HG03442 (cell line): ENCODE measurements around the gene MFAP4.

Source experiments
- ATAC-seq: cut with Tn5 transposase; IDR thresholded peaks from one replicate; pipeline ENCODE4 v1.9.1; 2021; ENCODE audit warnings: mild to moderate bottlenecking, moderate library complexity; ENCODE audit not compliant: unreplicated experiment

MFAP4 gene

DNA sequence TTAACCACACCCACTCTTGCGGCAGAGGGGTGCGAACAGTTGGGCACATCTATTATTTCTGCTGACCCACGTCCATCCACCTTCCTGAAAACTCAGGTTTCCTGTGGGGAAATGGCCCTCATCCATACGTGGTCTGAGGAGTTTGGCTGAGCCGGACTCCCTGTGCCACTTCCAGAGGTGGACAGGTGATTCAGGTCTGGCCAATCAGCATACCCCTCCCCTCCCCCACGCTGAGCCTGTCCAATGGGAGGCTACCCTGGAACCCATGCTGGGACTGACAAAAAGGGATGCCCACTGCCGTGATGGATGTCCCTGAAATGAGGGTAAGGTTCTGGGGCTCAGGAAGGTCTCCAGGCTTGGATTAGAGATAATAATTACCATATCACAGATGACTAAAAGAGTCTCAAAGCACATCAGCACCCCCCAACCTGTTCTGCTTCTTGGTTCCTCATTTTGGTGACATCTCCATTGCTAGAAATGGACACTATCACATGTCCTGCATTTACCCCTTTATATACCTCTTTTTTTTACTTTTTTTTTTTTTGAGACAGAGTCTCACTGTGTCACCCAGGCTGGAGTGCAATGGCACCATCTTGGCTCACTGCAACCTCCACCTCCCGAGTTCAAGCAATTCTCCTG is 14.0 kb downstream of the MFAP4 start:
- ATAC-seq: no peak

DNA sequence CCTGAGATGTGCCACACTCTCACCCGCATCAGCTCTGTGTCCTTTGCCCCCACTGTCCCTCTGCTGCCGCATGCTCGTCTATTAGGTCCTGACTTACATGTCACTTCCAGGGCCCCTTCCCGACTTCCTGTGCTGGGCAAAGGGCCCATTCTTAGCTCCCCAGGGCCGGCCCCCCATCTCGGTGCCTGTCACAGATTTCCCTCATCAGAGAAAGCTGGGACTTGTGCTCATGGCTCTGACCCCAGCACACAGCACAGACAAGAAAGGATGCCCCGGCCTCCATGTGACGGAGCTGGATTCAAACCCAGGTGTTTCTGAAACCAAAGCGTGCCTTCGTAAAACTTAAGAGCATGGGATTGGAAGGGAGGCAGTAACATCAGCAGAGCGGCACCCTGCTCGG is 14.6 kb downstream of the MFAP4 start:
- no peak for ATAC-seq

DNA sequence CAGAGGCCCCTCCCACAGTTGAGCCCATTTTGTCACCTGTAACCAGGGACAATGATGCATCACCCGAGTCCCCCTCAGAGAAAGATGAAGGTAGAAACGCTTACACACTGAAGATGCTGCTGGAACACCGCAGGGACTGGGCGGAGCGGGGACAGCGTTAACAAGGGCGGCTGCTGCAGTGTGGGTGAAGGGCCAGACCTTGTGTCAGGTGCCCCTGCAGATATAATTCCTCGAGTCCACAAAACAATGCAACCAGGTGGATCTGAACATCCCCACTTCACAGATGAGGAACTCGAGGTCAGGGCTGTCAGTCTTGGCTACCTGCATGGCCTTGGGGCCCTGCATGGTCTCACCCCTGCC is 15.0 kb downstream of the MFAP4 start:
- no peak for ATAC-seq

DNA sequence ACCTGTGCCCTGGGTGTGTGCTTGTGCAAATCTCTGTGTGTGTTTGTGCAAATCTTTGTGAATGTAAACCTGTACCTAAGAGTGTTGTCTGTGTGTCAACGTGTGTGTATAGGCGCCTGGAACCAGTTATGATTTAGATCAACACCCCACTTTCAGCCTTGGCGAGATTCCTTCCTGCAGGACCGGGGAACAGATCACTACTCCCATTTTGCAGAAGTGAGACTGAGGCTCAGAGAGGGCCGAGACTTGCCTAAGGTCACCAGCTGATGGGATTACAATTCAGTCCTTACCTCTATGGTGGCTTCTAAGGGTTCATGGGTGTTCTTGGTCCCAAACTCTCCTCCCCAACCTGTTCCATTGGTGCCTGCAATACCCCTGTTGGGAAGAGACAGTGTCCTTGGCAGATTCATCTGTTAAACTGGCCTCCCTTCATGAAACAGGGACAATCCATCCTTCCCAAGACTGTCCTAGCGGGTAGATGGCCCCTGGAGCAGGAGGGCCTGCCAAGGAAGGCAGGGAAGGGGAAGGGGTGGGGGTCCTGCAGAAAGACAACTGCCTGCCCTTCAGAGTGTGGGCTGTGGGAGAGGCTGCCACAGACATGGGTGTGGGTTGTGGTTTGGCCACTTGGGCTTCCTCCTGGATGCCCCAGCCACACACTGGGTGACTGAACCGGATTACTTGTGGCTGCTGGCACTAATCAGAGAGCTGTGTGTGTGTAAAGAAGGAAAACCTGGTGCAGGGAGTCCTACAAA is 15.6 kb downstream of the MFAP4 start:
- no peak for ATAC-seq

DNA sequence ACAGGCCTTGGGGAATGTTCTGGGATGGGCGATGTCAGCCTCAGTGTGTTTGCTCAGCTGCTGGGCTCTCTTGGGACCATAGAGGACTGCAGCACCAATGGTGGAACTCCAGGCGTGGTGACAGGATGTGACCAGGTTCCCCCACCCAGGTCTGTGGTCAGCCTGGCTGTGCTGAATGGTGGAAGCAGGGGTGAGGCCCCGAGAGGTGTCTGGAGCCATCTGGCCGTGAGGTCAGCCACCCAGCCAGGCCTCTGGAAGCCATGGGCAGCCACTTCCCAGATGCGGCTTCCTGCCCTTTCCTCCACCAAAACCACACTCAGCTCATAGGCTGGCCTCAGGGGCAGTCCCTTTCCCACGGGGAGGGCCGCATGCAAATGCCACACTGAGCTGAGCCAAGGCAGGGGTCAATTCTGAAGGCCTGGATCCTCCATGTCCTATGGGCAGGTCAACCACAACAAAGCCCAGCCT is 16.5 kb downstream of the MFAP4 start:
- ATAC-seq: no peak

DNA sequence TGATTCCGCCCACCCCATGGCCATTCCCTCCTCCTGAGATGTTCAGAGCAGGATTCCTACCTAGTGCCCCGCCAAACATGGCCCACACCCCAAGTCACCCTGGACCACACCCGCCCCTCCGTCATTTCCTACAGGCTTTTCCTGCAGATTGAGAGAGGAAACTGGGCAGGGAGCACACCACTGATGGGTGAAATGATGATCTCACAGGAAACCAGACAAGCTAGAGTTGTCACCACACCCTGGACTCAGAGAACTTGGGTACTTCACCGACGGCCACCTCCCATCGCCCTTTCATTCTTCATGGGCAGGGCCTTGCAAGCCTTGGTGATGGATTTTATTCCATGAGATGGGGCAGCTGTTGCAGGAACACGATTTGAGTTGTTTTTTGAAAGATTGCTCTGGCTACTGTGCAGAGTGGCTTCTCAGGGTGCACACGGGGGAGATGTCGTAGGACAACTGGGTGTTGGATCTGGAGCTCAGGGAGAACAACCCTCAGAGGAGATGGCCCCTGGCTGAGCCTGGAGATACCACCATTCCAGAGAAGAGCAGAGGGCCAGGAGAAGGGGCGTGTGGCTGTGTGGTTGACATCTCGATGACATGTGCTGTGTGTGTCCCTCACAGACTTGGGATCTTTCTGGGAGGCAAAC is 17.0 kb downstream of the MFAP4 start:
- no peak for ATAC-seq

DNA sequence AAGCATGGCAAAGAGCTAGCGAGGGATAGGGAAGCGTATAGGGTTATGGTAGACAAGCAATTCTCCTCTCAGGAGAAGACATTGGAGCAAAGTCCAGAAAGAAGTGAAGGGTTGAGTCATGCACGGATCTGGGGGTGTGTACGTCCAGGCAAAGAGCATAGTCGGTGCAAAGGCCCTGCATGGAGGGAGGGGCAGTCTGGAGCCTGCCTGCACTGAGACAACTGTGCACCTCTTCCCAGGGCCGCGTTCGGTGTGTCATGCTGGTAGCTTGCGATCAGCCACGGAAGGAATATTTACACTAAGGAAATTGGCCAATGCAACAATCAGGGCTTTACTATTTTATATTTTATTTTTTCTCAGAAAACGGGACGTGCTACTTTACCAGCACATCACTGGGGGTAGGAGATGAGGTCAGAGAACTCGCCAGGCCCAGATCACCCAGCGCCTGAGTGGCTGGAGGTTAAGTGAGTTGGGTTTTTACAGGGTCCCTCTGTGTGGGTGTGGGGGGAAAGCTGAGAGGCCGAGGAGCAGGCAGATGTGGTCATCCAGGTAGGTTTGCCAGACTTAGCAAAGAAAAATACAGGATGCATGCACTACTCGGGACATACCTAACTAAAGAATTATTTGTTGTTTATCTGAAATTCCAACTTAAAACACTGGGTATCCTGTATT is 17.7 kb downstream of the MFAP4 start:
- ATAC-seq: no peak

DNA sequence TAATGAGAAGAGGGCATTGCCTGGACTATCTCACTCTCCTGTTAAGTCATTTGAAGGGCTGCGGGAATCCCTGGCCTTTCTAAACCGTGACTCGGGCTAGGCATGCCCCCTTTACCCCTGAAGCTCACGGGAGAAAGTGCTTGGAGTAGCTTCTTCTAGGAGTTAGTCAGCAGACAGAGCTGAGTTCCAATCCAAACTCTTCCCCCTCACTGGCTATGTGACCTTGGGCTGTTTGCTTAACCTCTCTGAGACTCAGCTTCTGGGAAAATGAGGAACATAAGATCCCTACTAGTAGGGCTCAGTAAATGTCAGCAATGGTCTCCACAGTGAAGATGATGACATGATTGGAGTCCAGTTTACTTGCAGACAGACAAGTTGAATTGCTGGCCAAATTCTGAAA is 18.8 kb downstream of the MFAP4 start:
- no peak for ATAC-seq

DNA sequence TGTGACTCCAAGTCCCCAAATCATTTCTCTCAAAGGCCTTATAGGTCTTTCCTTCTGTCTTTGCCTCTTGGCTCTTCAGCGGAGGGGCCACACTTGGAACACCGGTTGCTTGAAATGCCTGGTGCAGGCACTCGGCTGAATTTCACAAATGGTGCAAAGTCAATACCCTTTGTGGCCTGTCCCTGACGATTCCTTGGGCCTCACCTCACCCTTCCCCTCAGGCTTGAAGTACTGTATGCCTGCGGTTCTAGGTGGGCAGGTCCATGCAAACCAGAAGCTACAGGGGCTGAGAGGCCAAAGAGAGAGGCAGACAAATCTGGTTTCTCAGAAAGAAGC is 20.4 kb downstream of the MFAP4 start:
- ATAC-seq: no peak

DNA sequence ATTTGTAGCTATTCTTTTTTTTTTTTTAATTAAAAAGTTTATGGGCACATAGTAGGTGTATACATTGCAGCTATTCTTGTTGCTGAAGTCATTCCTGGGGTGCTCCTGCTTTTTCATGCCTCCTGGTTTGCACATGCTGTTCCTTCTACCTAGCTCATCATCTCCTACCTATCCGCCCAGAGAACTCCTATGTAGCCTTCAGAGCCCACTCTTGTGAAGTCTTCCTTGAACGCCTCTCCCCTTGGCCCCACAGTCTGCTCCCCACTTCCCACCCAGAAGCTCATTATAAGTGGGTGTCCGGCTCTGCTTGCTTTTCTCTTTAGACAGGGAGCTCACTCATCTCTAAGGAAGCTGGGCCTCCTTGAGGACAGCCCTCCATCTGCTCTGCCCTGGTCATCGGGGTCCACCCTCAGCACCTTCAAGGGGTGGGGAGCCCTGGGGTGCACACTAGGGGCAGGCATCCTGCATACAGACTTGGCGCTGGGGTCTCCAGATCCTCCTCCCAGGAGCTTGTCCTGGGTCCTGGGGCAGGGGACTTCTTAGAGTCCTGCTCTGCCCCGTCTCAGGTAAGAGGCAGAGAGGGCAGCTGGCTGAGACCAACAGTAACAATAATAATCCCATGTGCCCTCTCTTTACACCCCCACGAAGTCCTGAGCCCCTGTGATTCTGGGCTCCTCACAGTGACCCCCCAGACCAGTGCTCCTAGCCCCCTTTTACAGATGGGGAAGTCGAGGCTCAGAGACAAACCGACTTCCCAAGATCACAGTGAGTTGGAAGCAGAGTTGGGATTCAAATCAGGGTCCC is 21.0 kb downstream of the MFAP4 start:
- no peak for ATAC-seq

DNA sequence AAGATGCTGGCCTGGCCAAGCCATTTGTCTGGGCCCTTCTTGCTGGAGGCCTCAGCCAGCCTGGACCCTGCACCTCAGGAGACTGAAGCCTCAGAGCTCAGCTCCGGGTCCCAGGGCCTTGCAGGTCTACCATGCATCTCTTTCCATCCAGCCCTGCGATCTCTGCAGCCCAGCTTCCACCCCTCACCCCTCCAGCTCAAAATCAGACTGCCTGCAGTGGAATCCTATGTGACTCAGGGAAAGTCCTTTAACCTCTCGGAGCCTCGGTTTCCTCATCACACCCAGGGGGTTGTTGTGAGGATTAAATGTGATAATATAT is 21.5 kb downstream of the MFAP4 start:
- ATAC-seq: no peak

DNA sequence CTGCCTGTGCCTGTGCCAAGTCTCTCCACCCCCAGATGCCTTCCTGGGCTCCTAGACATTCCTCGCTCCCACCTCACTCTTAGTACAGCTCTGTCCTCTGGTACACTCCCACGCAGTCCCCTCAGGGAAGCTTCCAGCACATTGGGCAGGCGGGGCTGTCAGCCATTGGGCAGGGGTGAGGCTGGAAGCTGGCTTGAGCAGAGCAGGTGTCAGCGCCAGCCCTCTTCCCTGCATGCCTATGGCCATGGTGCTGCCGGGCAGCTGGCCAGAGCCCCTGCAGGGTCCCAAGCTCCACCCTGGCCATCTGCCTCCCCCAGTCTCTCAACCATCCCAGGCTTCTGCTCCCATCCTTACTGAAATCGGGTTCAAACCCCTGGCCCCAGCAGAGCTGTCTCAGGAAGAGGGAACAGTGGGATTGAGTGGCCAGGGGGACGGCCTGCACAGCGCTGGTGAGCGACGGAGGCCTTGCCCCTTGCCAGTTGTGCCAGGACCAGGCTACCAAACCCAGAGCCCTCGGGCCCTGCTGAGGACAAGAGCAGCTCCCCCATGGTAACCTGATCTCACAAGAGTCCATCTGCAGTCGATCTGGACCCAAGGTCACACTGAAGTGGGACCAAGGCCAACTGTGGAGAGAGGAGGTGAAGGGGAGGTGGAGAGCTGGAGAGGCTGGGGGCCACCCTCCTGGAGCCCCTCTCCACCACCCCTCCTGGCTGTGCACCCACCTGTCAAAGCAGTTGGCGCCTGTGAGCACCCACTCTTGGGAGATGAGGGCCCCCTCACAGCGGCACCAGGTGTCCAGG is 22.1 kb downstream of the MFAP4 start:
- no peak for ATAC-seq

DNA sequence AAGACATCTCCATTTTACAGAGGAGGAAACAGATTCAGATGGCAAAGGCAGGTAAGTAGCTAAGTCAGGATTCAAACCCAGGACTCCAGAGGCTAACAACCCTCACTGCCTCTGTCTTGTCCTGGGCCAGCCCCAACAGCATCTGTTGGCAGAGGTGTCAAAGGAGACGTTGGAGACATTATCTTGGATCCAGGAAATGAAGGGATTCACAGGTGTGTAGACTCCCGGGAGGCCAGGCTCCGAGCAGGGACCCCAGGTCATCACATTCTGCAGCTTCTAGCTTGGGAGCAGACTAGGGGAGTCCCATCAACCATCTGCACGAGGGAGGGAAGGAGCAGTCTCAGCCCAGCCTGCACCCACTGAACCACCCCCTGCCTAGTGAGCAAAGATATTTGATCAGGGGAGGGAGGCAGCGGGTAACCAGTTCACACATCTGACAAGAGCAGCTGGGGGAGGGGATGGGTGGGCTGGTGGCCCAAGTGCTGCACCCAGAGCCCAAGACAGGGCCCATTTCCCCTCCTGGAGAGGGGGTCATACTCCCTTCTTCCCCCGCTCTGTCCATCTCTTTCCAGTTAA is 23.4 kb downstream of the MFAP4 start:
- ATAC-seq: no peak

DNA sequence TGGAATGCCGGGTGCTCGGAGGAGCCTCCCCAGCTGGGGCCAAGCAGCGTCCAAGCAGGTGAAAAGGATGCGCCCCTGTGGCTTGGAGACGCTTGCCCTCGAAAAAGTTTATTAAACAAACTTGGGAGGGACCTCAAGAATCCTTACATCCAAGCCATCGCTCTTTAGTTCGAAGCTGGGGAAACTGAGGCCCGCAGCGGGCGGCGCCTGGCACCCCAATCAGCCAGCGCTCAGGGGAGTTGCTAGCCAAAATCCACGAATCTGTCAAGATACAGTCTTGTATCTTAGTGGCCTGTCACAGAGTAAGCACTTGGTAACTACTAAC is 23.9 kb downstream of the MFAP4 start:
- no peak for ATAC-seq

DNA sequence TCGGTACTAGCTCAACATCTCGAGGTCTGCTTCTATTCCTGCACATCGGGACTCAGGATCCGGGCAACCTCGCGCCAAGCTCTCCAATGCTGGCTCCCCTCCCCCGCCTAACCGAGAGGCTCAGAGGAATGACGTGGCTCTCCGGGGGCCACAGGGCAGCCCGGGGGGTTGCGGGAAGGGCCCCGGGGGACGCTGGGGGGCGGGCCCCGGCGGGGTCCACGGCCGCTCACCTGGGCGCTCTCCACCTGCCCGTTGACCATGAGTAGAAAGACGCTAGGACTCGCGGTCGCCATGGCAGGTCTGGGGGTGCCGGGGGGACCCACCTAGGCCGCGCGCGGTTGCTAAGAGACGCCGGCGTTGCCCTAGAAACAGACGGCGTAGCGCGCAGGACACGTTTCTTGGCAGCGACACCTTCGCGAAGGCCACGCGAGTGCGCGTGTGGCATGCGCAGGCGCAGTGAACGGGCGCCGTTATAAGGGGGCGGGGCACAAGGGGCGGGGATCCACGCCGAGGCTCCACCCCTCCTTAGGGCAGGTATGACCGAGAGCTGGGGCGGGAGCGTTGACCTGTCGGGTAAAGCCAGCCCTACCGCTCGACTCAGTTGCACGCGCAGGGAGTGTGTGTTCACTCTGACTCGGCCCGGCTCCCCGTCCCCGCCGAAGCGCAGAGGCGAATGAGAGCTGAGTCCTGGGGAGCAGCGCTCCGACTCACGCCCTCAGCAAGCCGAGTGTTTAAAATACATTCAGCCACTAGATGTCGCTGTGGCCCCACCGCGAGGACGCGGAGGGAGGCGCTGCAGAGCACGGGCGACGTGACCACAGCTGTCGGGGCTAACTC is 24.5 kb downstream of the MFAP4 start, which contains the start of gene B9D1:
B9D1 (minus strand) TSS at position 447 of the 837 bp plus-strand sequence; CDS start at position 293, 154 bp downstream.
- peak; percentile 75 for ATAC-seq

DNA sequence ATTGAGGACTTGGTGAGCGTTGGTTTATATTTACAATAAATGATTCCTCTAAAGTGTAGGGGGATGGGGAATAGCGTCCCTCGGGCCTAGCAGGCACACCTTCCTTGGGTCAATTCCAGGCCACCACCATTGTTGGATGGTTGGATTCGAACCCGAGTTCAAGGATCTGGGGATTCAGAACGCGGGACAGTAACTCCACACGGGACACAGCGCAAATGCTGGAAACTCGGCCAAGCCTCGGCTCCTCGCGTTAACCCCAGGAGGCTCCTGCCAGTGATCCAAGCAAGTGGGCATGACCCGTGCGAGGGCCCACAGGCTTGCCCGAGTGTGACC is 25.1 kb downstream of the MFAP4 start:
- no peak for ATAC-seq

DNA sequence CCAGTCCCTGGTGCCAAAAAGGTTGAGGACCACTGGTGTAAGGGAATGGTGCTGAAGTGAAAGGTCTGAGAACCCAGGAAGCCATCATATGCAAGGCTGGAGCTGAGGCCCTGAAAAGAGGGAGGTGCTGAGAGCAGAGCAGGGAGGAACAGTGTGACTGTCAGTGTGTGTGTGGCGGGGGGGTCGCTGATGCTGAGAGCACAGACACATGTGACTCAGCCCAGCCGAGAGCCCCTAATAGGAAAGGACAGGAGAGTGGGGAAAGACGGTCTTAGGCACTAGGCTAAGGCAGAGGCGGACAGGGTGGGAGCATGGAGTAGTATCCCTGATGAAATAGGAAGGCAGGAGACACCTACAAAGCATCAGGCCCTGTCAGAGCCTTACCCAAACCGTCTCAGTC is 25.7 kb downstream of the MFAP4 start:
- no peak for ATAC-seq

DNA sequence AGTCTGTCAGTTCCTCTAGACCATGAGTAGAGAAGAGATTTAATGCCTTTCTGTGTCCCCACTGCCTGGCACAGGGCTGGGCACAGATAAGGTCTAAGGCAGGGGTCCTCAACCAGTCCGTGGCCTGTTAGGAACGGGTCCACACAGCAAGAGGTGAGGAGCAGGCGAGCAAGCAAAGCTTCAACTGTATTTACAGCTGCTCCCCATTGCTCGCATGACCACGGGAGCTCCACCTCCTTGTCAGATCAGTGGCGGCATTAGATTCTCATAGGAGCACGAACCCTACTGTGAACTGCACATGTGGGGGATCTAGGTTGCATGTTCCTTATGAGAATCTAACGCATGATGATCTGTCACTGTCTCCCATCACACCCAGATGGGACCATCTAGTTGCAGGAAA is 26.2 kb downstream of the MFAP4 start:
- ATAC-seq: no peak

DNA sequence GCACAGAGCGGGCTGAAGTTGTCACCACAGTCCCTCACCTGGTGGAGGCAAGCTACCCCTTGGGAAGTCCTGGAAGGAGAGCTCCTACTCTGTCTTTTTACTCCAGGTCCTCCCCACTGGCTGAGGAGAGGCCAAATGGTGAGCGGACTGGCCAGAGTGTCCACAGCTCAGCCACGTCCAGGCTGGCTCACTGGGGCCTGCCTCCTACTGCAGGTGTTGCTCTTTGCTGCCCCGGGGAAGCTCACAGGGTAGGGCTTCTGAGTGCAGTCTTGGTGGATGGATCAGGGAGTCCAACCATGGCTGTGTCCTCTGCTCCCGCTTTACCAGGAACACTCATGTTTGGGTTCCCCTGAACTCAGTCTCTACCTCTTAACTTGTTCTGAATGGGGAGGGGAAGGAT is 27.1 kb downstream of the MFAP4 start:
- ATAC-seq: no peak
